ENCODE data around the gene KL.

The KL gene

GRCh38 chr13:33110713-33111413 lies 94.6 kb downstream of the KL start:
- no peaks in the 10 kb centered on the region for H3K4me1 Mint-ChIP-seq
- no peak for DNase-seq
- CTCF ChIA-PET: no interaction called here
- H3K36me3 Mint-ChIP-seq: no peaks in the 10 kb centered on the region
- H3K9me3 Mint-ChIP-seq: no peaks in the 10 kb centered on the region
- H3K27me3 Mint-ChIP-seq: peaks cover 17% of the 10 kb centered on the region
- H3K27ac Mint-ChIP-seq: no peak overlapping the region
- H3K4me3 Mint-ChIP-seq: no peak overlapping the region

GRCh38 chr13:33111414-33112110 lies 95.3 kb downstream of the KL start:
- no peaks in the 10 kb centered on the region for H3K36me3 Mint-ChIP-seq
- H3K9me3 Mint-ChIP-seq: no peaks in the 10 kb centered on the region
- no peak overlapping the region for H3K4me3 Mint-ChIP-seq
- DNase-seq: no peak
- H3K27ac Mint-ChIP-seq: no peak overlapping the region
- peaks cover 17% of the 10 kb centered on the region for H3K27me3 Mint-ChIP-seq
- CTCF ChIA-PET: no interaction called here
- no peaks in the 10 kb centered on the region for H3K4me1 Mint-ChIP-seq

- Mint-ChIP-seq H3K27ac (no peak overlapping the region), H3K27me3 (peaks cover 17% of the 10 kb centered on the region), H3K4me3 (no peak overlapping the region), H3K36me3 (no peaks in the 10 kb centered on the region), H3K4me1 (no peaks in the 10 kb centered on the region), H3K9me3 (no peaks in the 10 kb centered on the region)
- no peak for DNase-seq
- CTCF ChIA-PET: no interaction called here
Observed at GRCh38 chr13:33112766-33113165, 96.5 kb downstream of the KL start.

GRCh38 chr13:33114146-33114545 lies 97.9 kb downstream of the KL start:
- H3K9me3 Mint-ChIP-seq: no peaks in the 10 kb centered on the region

GRCh38 chr13:33115274-33115673 lies 99.1 kb downstream of the KL start:
- Mint-ChIP-seq H3K9me3 (no peaks in the 10 kb centered on the region), H3K4me1 (no peaks in the 10 kb centered on the region), H3K4me3 (no peak overlapping the region), H3K36me3 (no peaks in the 10 kb centered on the region), H3K27me3 (peaks cover 15% of the 10 kb centered on the region), H3K27ac (no peak overlapping the region)
- no peak for DNase-seq
- CTCF ChIA-PET: no interaction called here

More at GRCh38 chr13:33114146-33114545, 97.9 kb downstream of the KL start:
- peaks cover 17% of the 10 kb centered on the region for H3K27me3 Mint-ChIP-seq
- H3K4me3 Mint-ChIP-seq: no peak overlapping the region
- H3K27ac Mint-ChIP-seq: no peak overlapping the region
- H3K36me3 Mint-ChIP-seq: no peaks in the 10 kb centered on the region
- no peak for DNase-seq
- no peaks in the 10 kb centered on the region for H3K4me1 Mint-ChIP-seq
- CTCF ChIA-PET: no interaction called here
